Adrenal gland (tissue), 5 donors: ENCODE results near the gene TGFB2.

ENCODE experiments used
- CTCF ChIP-seq, 6 experiments: fragments of 450-650 bp in 4 of 6; fragments of 200-600 bp in 2 of 6; sonication (generic) in 1 of 6; IDR thresholded peaks; 1 replicate in 5 of 6; 2 replicates in 1 of 6; pipeline versions ENCODE4 v1.5.1 to v1.8.0; 2016 to 2021; ENCODE audit warnings: antibody characterized with exemption in 6 of 6, mild to moderate bottlenecking in 2 of 6, moderate library complexity in 1 of 6
- POLR2A ChIP-seq, 2 donors: fragments of 450-650 bp; IDR thresholded peaks; one replicate each; pipeline ENCODE4 v1.6.1; 2017; ENCODE audit warnings: antibody characterized with exemption in 2 of 2, mild to moderate bottlenecking in 2 of 2, moderate library complexity in 1 of 2
- donor health status: DM: no; HTN: no; CAD: no.

- TF ChIP-seq CTCF (IDR thresholded peaks at IDR 0.05) (no peak), POLR2A (IDR thresholded peaks at IDR 0.05) (no peak)
Measured at GRCh38 chr1:218444588-218444987, 99.5 kb downstream of the TGFB2 start.
